Embryonic facial prominence (tissue), 1 donor: ENCODE measurements around the gene CAPN2.

Experiments
- DNase-seq: peaks from one replicate; pipeline ENCODE4 v3.0.0-alpha.2; 2016; ENCODE audit errors: extremely low spot score

The CAPN2 gene

GRCh38 chr1:223712194-223712849 lies at the start of gene CAPN2:
Gene CAPN2 (plus strand): TSS chr1:223712539. CDS start chr1:223712641, 102 bp downstream.
- DNase-seq = peak; percentile 53

GRCh38 chr1:223662943-223663342 lies 49.4 kb upstream of the CAPN2 start:
- no peak for DNase-seq

- no peak for DNase-seq
These were observed 48.2 kb upstream of the CAPN2 start for GRCh38 chr1:223664106-223664505.

- no peak for DNase-seq
These were observed 46.6 kb upstream of the CAPN2 start, which contains the start of gene CAPN8 for GRCh38 chr1:223665592-223666312. Gene CAPN8 (minus strand): TSS chr1:223665701. CDS start chr1:223665646, 55 bp downstream.

- DNase-seq = no peak
These were observed 44.7 kb upstream of the CAPN2 start for GRCh38 chr1:223667484-223668182.

- DNase-seq = no peak
These were observed 43.1 kb upstream of the CAPN2 start for GRCh38 chr1:223669003-223669795.

GRCh38 chr1:223670458-223671159 lies 41.7 kb upstream of the CAPN2 start:
- DNase-seq = no peak

- DNase-seq = no peak
These were observed 38.0 kb upstream of the CAPN2 start for GRCh38 chr1:223674119-223674890.

- DNase-seq = no peak
These were observed 33.5 kb upstream of the CAPN2 start for GRCh38 chr1:223678841-223679240.

GRCh38 chr1:223680188-223680587 lies 32.2 kb upstream of the CAPN2 start:
- no peak for DNase-seq

- DNase-seq = no peak
These were observed 29.8 kb upstream of the CAPN2 start for GRCh38 chr1:223682502-223682901.

- DNase-seq = peak; percentile 39
These were observed 28.5 kb upstream of the CAPN2 start for GRCh38 chr1:223683586-223684487.

GRCh38 chr1:223684488-223684792 lies 27.9 kb upstream of the CAPN2 start:
- DNase-seq = no peak

GRCh38 chr1:223691121-223691520 lies 21.2 kb upstream of the CAPN2 start:
- no peak for DNase-seq

- DNase-seq = no peak
These were observed 17.3 kb upstream of the CAPN2 start for GRCh38 chr1:223695014-223695548.

GRCh38 chr1:223695941-223696340 lies 16.4 kb upstream of the CAPN2 start:
- DNase-seq = no peak

GRCh38 chr1:223700388-223700918 lies 11.9 kb upstream of the CAPN2 start:
- no peak for DNase-seq

- no peak for DNase-seq
These were observed 11.2 kb upstream of the CAPN2 start for GRCh38 chr1:223700942-223701637.
